ENCODE data around the gene EEFSEC.

DNA sequence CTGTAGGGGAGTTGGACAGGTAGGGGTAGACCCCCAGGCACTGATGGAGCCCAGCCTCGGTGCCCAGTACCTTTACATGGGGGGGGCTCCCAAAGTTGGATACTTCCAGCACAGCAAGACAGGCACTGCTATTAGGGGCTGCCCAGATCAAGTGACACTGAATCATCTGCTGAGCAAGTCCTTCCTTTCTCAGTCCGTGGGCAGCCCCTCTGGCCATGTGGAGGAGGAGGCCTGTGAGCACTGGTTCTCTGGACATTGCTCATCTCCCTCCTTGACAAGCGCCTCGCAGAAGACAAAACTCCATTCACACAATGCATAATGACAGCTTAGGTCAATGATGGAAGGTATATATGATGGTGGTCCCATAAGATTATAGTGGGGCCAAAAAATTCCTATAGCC is 35.7 kb downstream of the EEFSEC start:
- TF ChIP-seq, protein P1, sequence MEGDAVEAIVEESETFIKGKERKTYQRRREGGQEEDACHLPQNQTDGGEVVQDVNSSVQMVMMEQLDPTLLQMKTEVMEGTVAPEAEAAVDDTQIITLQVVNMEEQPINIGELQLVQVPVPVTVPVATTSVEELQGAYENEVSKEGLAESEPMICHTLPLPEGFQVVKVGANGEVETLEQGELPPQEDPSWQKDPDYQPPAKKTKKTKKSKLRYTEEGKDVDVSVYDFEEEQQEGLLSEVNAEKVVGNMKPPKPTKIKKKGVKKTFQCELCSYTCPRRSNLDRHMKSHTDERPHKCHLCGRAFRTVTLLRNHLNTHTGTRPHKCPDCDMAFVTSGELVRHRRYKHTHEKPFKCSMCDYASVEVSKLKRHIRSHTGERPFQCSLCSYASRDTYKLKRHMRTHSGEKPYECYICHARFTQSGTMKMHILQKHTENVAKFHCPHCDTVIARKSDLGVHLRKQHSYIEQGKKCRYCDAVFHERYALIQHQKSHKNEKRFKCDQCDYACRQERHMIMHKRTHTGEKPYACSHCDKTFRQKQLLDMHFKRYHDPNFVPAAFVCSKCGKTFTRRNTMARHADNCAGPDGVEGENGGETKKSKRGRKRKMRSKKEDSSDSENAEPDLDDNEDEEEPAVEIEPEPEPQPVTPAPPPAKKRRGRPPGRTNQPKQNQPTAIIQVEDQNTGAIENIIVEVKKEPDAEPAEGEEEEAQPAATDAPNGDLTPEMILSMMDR (IDR thresholded peaks at IDR 0.05; ENCODE audit: poor library complexity, severe bottlenecking) = no peak
- TF ChIP-seq EZH2 (IDR thresholded peaks at IDR 0.05; ENCODE audit: borderline replicate concordance, insufficient read depth, low read length, poor library complexity, severe bottlenecking) (no peak), RAD21 (conservative IDR thresholded peaks at IDR 0.05) (no peak), EP300 (conservative IDR thresholded peaks at IDR 0.05; ENCODE audit: poor library complexity, severe bottlenecking) (no peak), SMC3 (conservative IDR thresholded peaks at IDR 0.05; ENCODE audit: poor library complexity) (no peak), MXI1 (conservative IDR thresholded peaks at IDR 0.05; ENCODE audit: poor library complexity, severe bottlenecking) (no peak), TAF1 (IDR thresholded peaks at IDR 0.05; ENCODE audit: low read depth) (no peak)
- TF ChIP-seq, protein P2, sequence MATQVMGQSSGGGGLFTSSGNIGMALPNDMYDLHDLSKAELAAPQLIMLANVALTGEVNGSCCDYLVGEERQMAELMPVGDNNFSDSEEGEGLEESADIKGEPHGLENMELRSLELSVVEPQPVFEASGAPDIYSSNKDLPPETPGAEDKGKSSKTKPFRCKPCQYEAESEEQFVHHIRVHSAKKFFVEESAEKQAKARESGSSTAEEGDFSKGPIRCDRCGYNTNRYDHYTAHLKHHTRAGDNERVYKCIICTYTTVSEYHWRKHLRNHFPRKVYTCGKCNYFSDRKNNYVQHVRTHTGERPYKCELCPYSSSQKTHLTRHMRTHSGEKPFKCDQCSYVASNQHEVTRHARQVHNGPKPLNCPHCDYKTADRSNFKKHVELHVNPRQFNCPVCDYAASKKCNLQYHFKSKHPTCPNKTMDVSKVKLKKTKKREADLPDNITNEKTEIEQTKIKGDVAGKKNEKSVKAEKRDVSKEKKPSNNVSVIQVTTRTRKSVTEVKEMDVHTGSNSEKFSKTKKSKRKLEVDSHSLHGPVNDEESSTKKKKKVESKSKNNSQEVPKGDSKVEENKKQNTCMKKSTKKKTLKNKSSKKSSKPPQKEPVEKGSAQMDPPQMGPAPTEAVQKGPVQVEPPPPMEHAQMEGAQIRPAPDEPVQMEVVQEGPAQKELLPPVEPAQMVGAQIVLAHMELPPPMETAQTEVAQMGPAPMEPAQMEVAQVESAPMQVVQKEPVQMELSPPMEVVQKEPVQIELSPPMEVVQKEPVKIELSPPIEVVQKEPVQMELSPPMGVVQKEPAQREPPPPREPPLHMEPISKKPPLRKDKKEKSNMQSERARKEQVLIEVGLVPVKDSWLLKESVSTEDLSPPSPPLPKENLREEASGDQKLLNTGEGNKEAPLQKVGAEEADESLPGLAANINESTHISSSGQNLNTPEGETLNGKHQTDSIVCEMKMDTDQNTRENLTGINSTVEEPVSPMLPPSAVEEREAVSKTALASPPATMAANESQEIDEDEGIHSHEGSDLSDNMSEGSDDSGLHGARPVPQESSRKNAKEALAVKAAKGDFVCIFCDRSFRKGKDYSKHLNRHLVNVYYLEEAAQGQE (IDR thresholded peaks at IDR 0.05; ENCODE audit: borderline replicate concordance) = no peak

Data from neural cell (in vitro differentiated cells).